Mesenchymal stem cell (in vitro differentiated cells and primary cell): Measurements from ENCODE around the gene SLC35G2.
A peak's percentile ranks its signal among the peaks of the same experiment; 100 is the strongest.
"Not testable (repeated sequence)": the region's sequence is repeated elsewhere in the genome, so short reads cannot be mapped to it uniquely, and the experiment has no call there.

ENCODE experiments used
- DNase-seq: peaks from one replicate; pipeline ENCODE4 v3.0.0-alpha.2; 2013
- H2AFZ ChIP-seq: one replicate; pipeline ENCODE4 v1.6.1; 2013; ENCODE audit warnings: low read depth, mild to moderate bottlenecking, control low read depth, inconsistent platforms, low read length, moderate library complexity
- H2AK5ac ChIP-seq: 2 replicates; pipeline ENCODE4 v1.6.1; 2013; ENCODE audit warnings: low read length, moderate library complexity, mild to moderate bottlenecking, inconsistent platforms; ENCODE audit not compliant: severe bottlenecking
- H2BK120ac ChIP-seq: one replicate; pipeline ENCODE4 v1.6.1; 2013; ENCODE audit warnings: low read depth, mild to moderate bottlenecking, inconsistent platforms, low read length, moderate library complexity
- H2BK12ac ChIP-seq, 2 experiments: one replicate each; pipeline ENCODE4 v1.6.1; 2013; ENCODE audit warnings: inconsistent platforms in 2 of 2, low read length in 2 of 2, mild to moderate bottlenecking in 2 of 2, moderate library complexity in 2 of 2, control low read depth in 1 of 2
- H2BK15ac ChIP-seq: one replicate; pipeline ENCODE4 v1.6.1; 2013; ENCODE audit warnings: mild to moderate bottlenecking, low read depth, inconsistent platforms; ENCODE audit not compliant: poor library complexity, severe bottlenecking
- H2BK5ac ChIP-seq: 2 replicates; pipeline ENCODE4 v1.6.1; 2013; ENCODE audit warnings: low read depth, mild to moderate bottlenecking, low read length, control low read depth, inconsistent platforms; ENCODE audit not compliant: poor library complexity, severe bottlenecking
- H3K14ac ChIP-seq, 2 experiments: one replicate each; pipeline ENCODE4 v1.6.1; 2013; ENCODE audit warnings: inconsistent platforms in 2 of 2, low read length in 2 of 2, control low read depth in 1 of 2, mild to moderate bottlenecking in 1 of 2, moderate library complexity in 1 of 2
- H3K18ac ChIP-seq, 2 experiments: one replicate each; pipeline ENCODE4 v1.6.1; 2013; ENCODE audit warnings: inconsistent platforms in 2 of 2, low read length in 2 of 2, control low read depth in 1 of 2, low read depth in 1 of 2, mild to moderate bottlenecking in 1 of 2
- H3K23ac ChIP-seq, 2 experiments: one replicate each; pipeline ENCODE4 v1.6.1; 2013; ENCODE audit warnings: inconsistent platforms in 2 of 2, low read length in 2 of 2, mild to moderate bottlenecking in 2 of 2, moderate library complexity in 2 of 2, control low read depth in 1 of 2
- H3K27ac ChIP-seq: 2 replicates; pipeline ENCODE4 v1.5.1; 2013; ENCODE audit warnings: mild to moderate bottlenecking, moderate library complexity, low read length, control low read depth, inconsistent platforms; ENCODE audit not compliant: poor library complexity, severe bottlenecking
- H3K27me3 ChIP-seq, 2 experiments: 2 replicates each; pipeline versions ENCODE4 v1.6.1 to v1.7.0; 2013; ENCODE audit warnings: low read length in 2 of 2, mild to moderate bottlenecking in 2 of 2, moderate library complexity in 2 of 2, control low read depth in 1 of 2, inconsistent platforms in 1 of 2; ENCODE audit not compliant: control insufficient read depth in 1 of 2, insufficient read depth in 1 of 2
- H3K36me3 ChIP-seq, 2 experiments: 2 replicates each; pipeline versions ENCODE4 v1.6.1 to v1.7.0; 2013; ENCODE audit warnings: low read length in 2 of 2, control low read depth in 1 of 2, inconsistent platforms in 1 of 2, low read depth in 1 of 2, mild to moderate bottlenecking in 1 of 2; ENCODE audit not compliant: insufficient read depth in 2 of 2, control insufficient read depth in 1 of 2
- H3K4ac ChIP-seq, 2 experiments: one replicate each; pipeline ENCODE4 v1.6.1; 2013; ENCODE audit warnings: inconsistent platforms in 2 of 2, low read length in 2 of 2, mild to moderate bottlenecking in 2 of 2, moderate library complexity in 2 of 2, control low read depth in 1 of 2, low read depth in 1 of 2
- H3K4me1 ChIP-seq: 2 replicates; pipeline ENCODE4 v1.6.1; 2013; ENCODE audit warnings: low read depth, low read length, control low read depth; ENCODE audit not compliant: control insufficient read depth, insufficient read depth
- H3K4me2 ChIP-seq: 2 replicates; pipeline ENCODE4 v1.6.1; 2013; ENCODE audit warnings: low read length, mild to moderate bottlenecking, inconsistent platforms; ENCODE audit not compliant: poor library complexity, severe bottlenecking
- H3K4me3 ChIP-seq, 2 experiments: 2 replicates each; pipeline versions ENCODE4 v1.5.1 to v1.7.0; 2013; ENCODE audit warnings: low read length in 2 of 2, mild to moderate bottlenecking in 2 of 2, control low read depth in 1 of 2, low read depth in 1 of 2; ENCODE audit not compliant: insufficient read depth in 1 of 2
- H3K79me1 ChIP-seq: replicated peaks from 2 replicates; pipeline ENCODE4 v1.6.1; 2013; ENCODE audit warnings: mild to moderate bottlenecking, control low read depth, low read length, inconsistent platforms; ENCODE audit not compliant: poor library complexity, severe bottlenecking
- H3K9ac ChIP-seq: 2 replicates; pipeline ENCODE4 v1.7.0; 2013; ENCODE audit warnings: mild to moderate bottlenecking, low read length, moderate library complexity
- H3K9me3 ChIP-seq: 2 replicates; pipeline ENCODE4 v1.7.0; 2013; ENCODE audit warnings: mild to moderate bottlenecking, low read length; ENCODE audit not compliant: control insufficient read depth
- H4K8ac ChIP-seq: one replicate; pipeline ENCODE4 v1.6.1; 2013; ENCODE audit warnings: inconsistent platforms, mild to moderate bottlenecking, low read length, moderate library complexity
- H4K91ac ChIP-seq: one replicate; pipeline ENCODE4 v1.6.1; 2013; ENCODE audit warnings: mild to moderate bottlenecking, low read length, inconsistent platforms
- WGBS: methylation state at CpG from one replicate; pipeline ENCODE4 v1.1.7; 2013; ENCODE audit warnings: mixed read lengths; 5-methylcytosine and 5-hydroxymethylcytosine counted together

Gene SLC35G2

DNA sequence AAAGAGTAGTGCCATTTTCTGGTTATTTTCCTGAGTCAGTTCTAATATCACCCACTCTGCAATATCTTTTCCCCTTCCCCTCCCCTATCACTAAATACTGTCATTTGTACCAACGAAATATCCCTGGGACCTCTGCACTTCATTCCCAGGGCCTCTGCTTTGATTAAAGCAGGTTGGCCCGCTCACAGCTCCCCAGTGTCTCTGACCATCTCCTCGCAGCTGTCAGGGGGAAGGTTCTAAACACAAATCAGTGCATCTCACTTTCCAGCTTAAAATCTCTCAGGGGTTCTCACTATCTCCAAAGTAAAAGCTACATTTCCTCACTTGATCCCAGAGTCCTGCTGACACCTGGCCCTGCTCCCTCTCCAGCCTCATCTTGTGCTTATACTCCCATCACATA lies 28.1 kb upstream of the SLC35G2 start:
- Histone ChIP-seq H3K27ac (no peak overlapping the region), H3K36me3 (no peaks in the 10 kb centered on the region), H2BK120ac (no peak overlapping the region), H2BK5ac (no peak overlapping the region), H3K18ac (no peak overlapping the region), H2BK12ac (no peak overlapping the region), H2AK5ac (no peak overlapping the region), H3K9ac (no peak overlapping the region), H2BK15ac (no peak overlapping the region), H3K14ac (no peak overlapping the region), H3K4me2 (no peak overlapping the region), H3K23ac (no peak overlapping the region), H3K4ac (no peak overlapping the region), H3K79me1 (no peaks in the 10 kb centered on the region), H3K27me3 (no peaks in the 10 kb centered on the region), H4K91ac (no peak overlapping the region), H3K4me1 (peaks cover 1% of the 10 kb centered on the region), H3K4me3 (no peak overlapping the region), H4K8ac (no peak overlapping the region), H3K9me3 (no peaks in the 10 kb centered on the region), H2AFZ (no peak overlapping the region)
- no peak for DNase-seq
- 91% methylated on average over 3 of the region's 3 CpGs for WGBS

DNA sequence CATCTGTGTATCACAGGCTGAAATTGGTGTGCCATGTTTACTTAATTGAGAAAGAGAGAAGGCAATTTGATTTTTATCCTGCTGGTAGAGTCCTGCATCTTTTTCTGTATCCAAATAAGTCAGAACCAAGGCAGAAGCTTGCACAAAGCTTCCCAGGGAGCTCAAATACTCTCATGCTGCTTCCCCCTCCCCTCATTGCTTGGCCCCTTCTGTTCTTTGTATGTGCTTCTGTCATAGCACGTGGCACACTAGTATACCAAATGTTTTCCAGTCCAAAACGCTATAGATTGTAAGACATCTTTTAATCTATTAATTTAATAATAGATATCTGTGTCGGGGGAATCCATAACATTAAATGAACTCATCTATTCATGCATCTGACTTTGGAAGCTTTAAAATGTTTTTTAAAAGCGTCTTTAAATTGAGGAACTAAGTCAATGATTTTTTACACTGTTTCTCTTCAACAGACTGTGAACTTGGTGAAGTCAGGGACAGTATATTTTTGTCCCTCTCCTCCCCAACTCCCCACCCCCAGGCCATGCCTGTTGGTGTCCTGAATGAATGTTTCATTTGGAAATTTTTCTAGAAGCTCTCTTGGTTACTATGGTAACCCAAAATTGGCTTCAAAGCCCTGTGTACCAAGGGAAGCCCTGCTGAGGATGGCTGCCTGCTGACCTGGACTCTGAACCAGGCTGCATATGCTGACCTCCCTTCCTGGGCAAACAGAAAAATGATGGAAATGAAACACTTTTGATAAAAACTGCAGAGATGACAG lies 26.2 kb upstream of the SLC35G2 start:
- Histone ChIP-seq H2AK5ac (no peak overlapping the region), H4K8ac (no peak overlapping the region), H3K27me3 (no peaks in the 10 kb centered on the region), H3K18ac (no peak overlapping the region), H3K4me1 (no peaks in the 10 kb centered on the region), H3K36me3 (no peaks in the 10 kb centered on the region), H3K9ac (no peak overlapping the region), H2BK12ac (no peak overlapping the region), H3K9me3 (no peaks in the 10 kb centered on the region), H3K79me1 (no peaks in the 10 kb centered on the region), H3K23ac (no peak overlapping the region), H3K4ac (no peak overlapping the region), H3K4me3 (no peak overlapping the region), H2BK15ac (no peak overlapping the region), H3K27ac (no peak overlapping the region), H3K14ac (no peak overlapping the region), H2BK120ac (no peak overlapping the region), H3K4me2 (no peak overlapping the region), H2AFZ (no peak overlapping the region), H4K91ac (no peak overlapping the region), H2BK5ac (no peak overlapping the region)
- DNase-seq = no peak
- WGBS = 100% methylated on average over 1 of the region's 4 CpGs

DNA sequence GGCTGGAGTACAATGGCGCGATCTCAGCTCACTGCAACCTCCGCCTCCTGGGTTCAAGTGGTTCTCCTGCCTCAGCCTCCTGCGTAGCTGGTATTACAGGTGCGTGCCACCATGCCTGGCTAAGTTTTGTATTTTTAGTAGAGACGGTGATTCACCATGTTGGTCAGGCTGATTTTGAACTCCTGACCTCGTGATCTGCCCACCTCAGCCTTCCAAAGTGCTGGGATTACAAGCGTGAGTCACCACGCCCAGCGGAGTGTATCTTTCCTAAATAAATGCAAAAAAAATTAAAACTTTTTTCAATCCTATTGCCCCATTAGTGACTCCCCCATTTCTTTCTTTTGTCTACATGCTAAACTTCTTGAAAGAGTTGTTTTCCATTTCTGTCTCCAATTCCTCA lies 17.8 kb upstream of the SLC35G2 start:
- H3K9me3 ChIP-seq, H3K18ac ChIP-seq, H4K91ac ChIP-seq, H2BK120ac ChIP-seq, H3K9ac ChIP-seq, H3K27ac ChIP-seq, H2AK5ac ChIP-seq, H3K79me1 ChIP-seq, H2BK12ac ChIP-seq, H2AFZ ChIP-seq, H3K4me1 ChIP-seq, H3K4me2 ChIP-seq, DNase-seq, H3K23ac ChIP-seq, H4K8ac ChIP-seq, H3K4me3 ChIP-seq, H3K36me3 ChIP-seq, H2BK5ac ChIP-seq, H3K4ac ChIP-seq, H2BK15ac ChIP-seq, H3K14ac ChIP-seq, H3K27me3 ChIP-seq: not testable (repeated sequence)
- 87% methylated on average over 8 of the region's 10 CpGs for WGBS

- 11% methylated on average over 4 of the region's 5 CpGs for WGBS
These were observed 16.4 kb upstream of the SLC35G2 start for GRCh38 chr3:136802481-136802996.

More at GRCh38 chr3:136802481-136802996, 16.4 kb upstream of the SLC35G2 start:
- Histone ChIP-seq H3K23ac (no peak overlapping the region), H4K8ac (no peak overlapping the region), H3K9ac (no peak overlapping the region), H3K4me1 (peaks cover 1% of the 10 kb centered on the region), H3K14ac (no peak overlapping the region), H2BK12ac (peak overlapping the region in 1 of 2 experiments; percentile 42), H2AFZ (peak overlapping the region; percentile 2), H2AK5ac (no peak overlapping the region), H3K4me3 (no peak overlapping the region), H2BK120ac (no peak overlapping the region), H3K4ac (no peak overlapping the region), H3K36me3 (no peaks in the 10 kb centered on the region), H2BK15ac (no peak overlapping the region), H2BK5ac (no peak overlapping the region), H3K27ac (no peak overlapping the region), H4K91ac (no peak overlapping the region), H3K79me1 (no peaks in the 10 kb centered on the region), H3K27me3 (no peaks in the 10 kb centered on the region), H3K18ac (no peak overlapping the region), H3K9me3 (no peaks in the 10 kb centered on the region), H3K4me2 (no peak overlapping the region)
- peak; percentile 86 for DNase-seq
